DND-41 (cell line): ENCODE measurements around the gene NECAB3.

Experiments
- ATAC-seq: fragments of 200-7000 bp; cut with Tn5 transposase; 3 replicates; pipeline ENCODE4 v1.9.1; 2021; ENCODE audit warnings: low read depth; ENCODE audit not compliant: insufficient read depth
- DNase-seq: peaks from one replicate; pipeline ENCODE4 v3.0.0-alpha.2; 2020
- H2AFZ ChIP-seq: 2 replicates; pipeline ENCODE4 v1.6.0; 2012; ENCODE audit warnings: low read depth, low read length
- H3K27ac ChIP-seq: 2 replicates; pipeline ENCODE4 v1.5.1; 2012; ENCODE audit warnings: low read length, inconsistent platforms
- H3K27me3 ChIP-seq: fragments of 200-600 bp; sonication (generic); 2 replicates; pipeline ENCODE4 v1.6.0; 2012; ENCODE audit warnings: low read length, mild to moderate bottlenecking, inconsistent platforms; ENCODE audit not compliant: insufficient read depth, poor library complexity
- H3K36me3 ChIP-seq: 2 replicates; pipeline ENCODE4 v1.5.1; 2012; ENCODE audit warnings: low read length, inconsistent platforms; ENCODE audit not compliant: insufficient read depth
- H3K4me1 ChIP-seq: 2 replicates; pipeline ENCODE4 v1.5.1; 2012; ENCODE audit warnings: mild to moderate bottlenecking, low read length; ENCODE audit not compliant: insufficient read depth
- H3K4me2 ChIP-seq: 2 replicates; pipeline ENCODE4 v1.6.0; 2012; ENCODE audit warnings: mild to moderate bottlenecking, moderate library complexity, low read length, inconsistent platforms; ENCODE audit not compliant: insufficient read depth
- H3K4me3 ChIP-seq, 2 experiments: fragments of 200-600 bp in 1 of 2; shearing (Covaris generic) in 1 of 2; 2 replicates each; pipeline ENCODE4 v1.5.1; 2012 to 2016; ENCODE audit warnings: inconsistent platforms in 2 of 2, low read length in 2 of 2, mild to moderate bottlenecking in 2 of 2, low read depth in 1 of 2, moderate library complexity in 1 of 2
- H3K79me2 ChIP-seq: 2 replicates; pipeline ENCODE4 v1.6.0; 2012; ENCODE audit warnings: low read length, inconsistent platforms; ENCODE audit not compliant: insufficient read depth
- H3K9ac ChIP-seq: 2 replicates; pipeline ENCODE4 v1.6.0; 2012; ENCODE audit warnings: low read depth, mild to moderate bottlenecking, inconsistent platforms, low read length, moderate library complexity
- H3K9me3 ChIP-seq: 2 replicates; pipeline ENCODE4 v1.5.1; 2012; ENCODE audit warnings: low read length, moderate library complexity, mild to moderate bottlenecking, inconsistent platforms; ENCODE audit not compliant: insufficient read depth, severe bottlenecking
- H4K20me1 ChIP-seq: 2 replicates; pipeline ENCODE4 v1.6.0; 2012; ENCODE audit warnings: low read length; ENCODE audit not compliant: insufficient read depth
- EZH2 ChIP-seq: IDR thresholded peaks from 3 replicates; pipeline ENCODE4 v1.6.1; 2012; ENCODE audit warnings: borderline replicate concordance, low read depth, mild to moderate bottlenecking, moderate library complexity, low read length, inconsistent platforms; ENCODE audit not compliant: severe bottlenecking
- TF ChIP-seq, protein P1 (sequence below): IDR thresholded peaks from 2 replicates; pipeline ENCODE4 v1.5.1; 2012; ENCODE audit warnings: borderline replicate concordance, low read length, moderate library complexity, mild to moderate bottlenecking; ENCODE audit not compliant: poor library complexity, severe bottlenecking; ENCODE audit errors: extremely low read depth

NECAB3 gene

DNA sequence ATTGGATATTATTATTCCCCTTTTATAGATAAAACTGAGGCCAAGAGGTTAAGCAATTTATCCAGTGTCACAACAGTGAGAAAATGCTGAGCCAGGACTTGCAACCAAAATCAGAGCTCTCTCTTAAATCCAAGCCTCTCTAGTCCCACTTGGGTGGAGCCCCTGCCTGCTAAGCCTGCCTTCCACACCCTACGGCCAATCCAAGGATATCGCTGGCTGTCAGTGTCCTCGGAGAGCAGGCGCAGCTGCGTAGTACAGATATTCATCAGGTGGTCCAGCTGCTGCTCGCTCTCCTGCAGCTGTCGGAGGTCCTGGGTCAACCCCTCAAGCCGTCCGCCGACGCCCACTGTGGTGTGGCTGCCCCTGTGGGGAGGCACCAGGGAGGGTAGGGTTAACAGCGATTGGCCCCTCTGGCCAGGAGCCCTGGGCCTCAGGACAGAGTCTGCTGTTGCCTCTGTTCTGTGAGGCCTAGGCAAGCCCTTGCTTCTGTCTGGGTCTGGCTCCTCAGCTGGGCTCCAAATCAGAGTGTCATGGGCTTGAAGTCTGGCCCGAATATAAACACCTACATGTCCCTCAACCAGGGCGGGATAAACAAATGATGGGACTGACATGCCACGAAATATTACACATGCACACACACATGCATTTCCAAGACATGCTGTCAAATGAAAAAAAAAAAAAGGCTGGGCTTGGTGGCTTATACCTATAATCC is 3.9 kb upstream of the NECAB3 start:
- Histone ChIP-seq H4K20me1 (peaks cover 83% of the 10 kb centered on the region), H3K27me3 (no peaks in the 10 kb centered on the region), H3K27ac (no peak overlapping the region), H3K4me1 (peaks cover 31% of the 10 kb centered on the region), H3K36me3 (peaks cover 74% of the 10 kb centered on the region), H3K9me3 (no peaks in the 10 kb centered on the region), H3K4me3 (no peak overlapping the region), H3K9ac (no peak overlapping the region), H2AFZ (no peak overlapping the region), H3K4me2 (no peak overlapping the region), H3K79me2 (peaks cover 39% of the 10 kb centered on the region)
- TF ChIP-seq EZH2 = no peak
- TF ChIP-seq, protein P1, sequence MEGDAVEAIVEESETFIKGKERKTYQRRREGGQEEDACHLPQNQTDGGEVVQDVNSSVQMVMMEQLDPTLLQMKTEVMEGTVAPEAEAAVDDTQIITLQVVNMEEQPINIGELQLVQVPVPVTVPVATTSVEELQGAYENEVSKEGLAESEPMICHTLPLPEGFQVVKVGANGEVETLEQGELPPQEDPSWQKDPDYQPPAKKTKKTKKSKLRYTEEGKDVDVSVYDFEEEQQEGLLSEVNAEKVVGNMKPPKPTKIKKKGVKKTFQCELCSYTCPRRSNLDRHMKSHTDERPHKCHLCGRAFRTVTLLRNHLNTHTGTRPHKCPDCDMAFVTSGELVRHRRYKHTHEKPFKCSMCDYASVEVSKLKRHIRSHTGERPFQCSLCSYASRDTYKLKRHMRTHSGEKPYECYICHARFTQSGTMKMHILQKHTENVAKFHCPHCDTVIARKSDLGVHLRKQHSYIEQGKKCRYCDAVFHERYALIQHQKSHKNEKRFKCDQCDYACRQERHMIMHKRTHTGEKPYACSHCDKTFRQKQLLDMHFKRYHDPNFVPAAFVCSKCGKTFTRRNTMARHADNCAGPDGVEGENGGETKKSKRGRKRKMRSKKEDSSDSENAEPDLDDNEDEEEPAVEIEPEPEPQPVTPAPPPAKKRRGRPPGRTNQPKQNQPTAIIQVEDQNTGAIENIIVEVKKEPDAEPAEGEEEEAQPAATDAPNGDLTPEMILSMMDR = no peak
- ATAC-seq (no peak), DNase-seq (no peak)

DNA sequence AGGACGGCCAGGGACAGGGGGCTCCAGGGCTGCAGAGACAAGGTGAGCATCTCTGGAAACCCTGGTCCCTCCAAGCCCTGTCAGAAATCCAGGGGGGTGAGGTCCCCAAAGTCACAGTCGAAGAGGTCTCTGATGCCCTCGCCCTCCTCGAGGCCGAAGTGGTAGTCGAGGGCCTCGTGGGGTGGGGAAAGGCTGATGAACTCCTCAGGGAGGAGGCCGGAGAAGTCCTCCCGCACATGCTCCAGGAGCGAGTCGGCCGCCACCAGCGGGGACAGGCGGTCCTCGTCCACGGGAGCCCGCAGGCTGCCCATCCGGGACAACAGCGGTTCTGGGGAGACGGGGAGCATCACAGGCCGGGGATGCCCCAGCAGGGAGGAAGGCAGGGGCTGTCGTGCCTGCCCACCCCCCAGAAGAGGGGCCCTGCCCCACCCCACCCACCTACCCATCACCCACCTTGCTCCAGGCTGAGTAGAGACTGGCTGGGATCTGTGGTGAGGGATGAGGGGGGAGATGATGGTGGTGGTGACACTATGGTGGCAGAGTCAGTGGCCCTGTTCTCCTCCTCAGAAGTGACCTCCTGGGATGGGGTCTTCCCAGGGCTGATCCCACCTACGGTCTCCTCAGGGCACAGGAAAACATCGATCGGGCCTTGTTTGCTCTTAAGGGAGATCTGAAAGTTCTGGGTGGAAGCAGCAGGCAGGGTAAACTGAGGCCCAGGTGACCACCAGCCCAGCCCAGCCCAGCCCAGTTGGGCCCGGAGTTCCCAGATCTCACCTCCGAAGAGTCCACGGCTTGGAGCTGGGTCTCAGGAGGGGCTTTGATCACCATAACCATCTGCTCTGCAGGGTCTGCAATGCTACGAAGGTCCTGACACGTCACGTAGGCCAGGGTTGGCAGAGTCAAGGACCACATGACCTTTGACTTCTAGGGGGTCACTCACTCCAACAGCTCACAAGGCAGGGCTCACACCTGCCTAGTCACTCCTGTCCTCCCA is 2.7 kb upstream of the NECAB3 start:
- Histone ChIP-seq H2AFZ (no peak overlapping the region), H3K27me3 (no peaks in the 10 kb centered on the region), H3K4me3 (no peak overlapping the region), H3K9ac (no peak overlapping the region), H4K20me1 (peaks cover 71% of the 10 kb centered on the region), H3K4me2 (no peak overlapping the region), H3K79me2 (peaks cover 27% of the 10 kb centered on the region), H3K27ac (no peak overlapping the region), H3K9me3 (no peaks in the 10 kb centered on the region), H3K4me1 (peaks cover 30% of the 10 kb centered on the region), H3K36me3 (peaks cover 62% of the 10 kb centered on the region)
- TF ChIP-seq, protein P1 = no peak
- TF ChIP-seq EZH2 = no peak
- no peak for DNase-seq
- ATAC-seq = no peak

DNA sequence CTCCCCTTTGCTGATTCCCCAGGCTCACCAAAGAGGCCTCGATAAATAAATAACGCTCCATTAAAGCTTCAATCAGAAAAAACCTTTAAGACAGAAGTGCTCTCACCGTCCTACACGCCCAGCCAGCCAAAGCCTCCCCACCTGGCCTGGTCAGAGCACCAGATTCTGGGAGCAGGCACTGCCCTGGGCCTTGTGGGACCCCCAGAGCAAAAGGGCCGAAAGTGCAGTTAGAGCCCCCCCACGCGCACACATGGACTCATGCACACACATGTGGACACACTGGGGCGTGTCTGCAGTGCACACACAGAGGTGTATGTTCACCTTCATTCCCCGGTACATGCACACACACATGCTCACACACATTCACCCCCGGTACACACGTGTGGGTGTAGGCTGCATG is 1.9 kb upstream of the NECAB3 start:
- Histone ChIP-seq H3K9me3 (no peaks in the 10 kb centered on the region), H4K20me1 (peaks cover 63% of the 10 kb centered on the region), H3K4me1 (peaks cover 29% of the 10 kb centered on the region), H3K9ac (no peak overlapping the region), H2AFZ (no peak overlapping the region), H3K36me3 (peaks cover 55% of the 10 kb centered on the region), H3K27ac (no peak overlapping the region), H3K4me2 (no peak overlapping the region), H3K79me2 (peaks cover 18% of the 10 kb centered on the region), H3K27me3 (no peaks in the 10 kb centered on the region), H3K4me3 (no peak overlapping the region)
- no peak for TF ChIP-seq EZH2
- TF ChIP-seq, protein P1 = no peak
- ATAC-seq (no peak), DNase-seq (no peak)
